IMR-90 (cell line): ENCODE results near the gene MARK4. TPM values are rescaled to one million over a fixed set of nuclear protein-coding genes. Genes with fewer than 3 reads are reported as not detected.

Source experiments
- ATAC-seq: fragments of 200-7000 bp; cut with Tn5 transposase; 2 replicates; pipeline ENCODE4 v1.9.1; 2020; ENCODE audit warnings: low read depth, mild to moderate bottlenecking, moderate library complexity
- BruUV-seq: library from RNA; stranded (reverse); fragments of 400-500 nt; replicated peaks from 2 replicates; lab custom pipeline; 2021; lab: Mats Ljungman, UMichigan
- CTCF ChIA-PET: fragments of 300-600 bp; formaldehyde crosslinking; extraction: SDS; loops from one replicate; lab custom pipeline; 2021; ENCODE audit warnings: antibody characterized with exemption; lab: Yijun Ruan, JAX
- POLR2A ChIA-PET: fragments of 300-600 bp; sonication (Branson Sonifier 250); formaldehyde crosslinking; loops from one replicate; lab custom pipeline; 2022; ENCODE audit warnings: antibody characterized with exemption; ENCODE audit not compliant: unreplicated experiment; lab: Charles Lee
- DNase-seq: peaks from one replicate; pipeline ENCODE4 v3.0.0; 2013
- H2AFZ ChIP-seq: replicated peaks from 2 replicates; pipeline ENCODE3; 2013; ENCODE audit warnings: low read length, mild to moderate bottlenecking; ENCODE audit not compliant: poor library complexity
- H2AK5ac ChIP-seq: 2 replicates; pipeline ENCODE4 v1.6.1; 2013; ENCODE audit warnings: low read depth, low read length, inconsistent platforms
- H2AK9ac ChIP-seq: replicated peaks from 2 replicates; pipeline ENCODE3; 2013; ENCODE audit warnings: mild to moderate bottlenecking, low read depth, low read length, moderate library complexity; ENCODE audit not compliant: poor library complexity
- H2BK120ac ChIP-seq: 2 replicates; pipeline ENCODE4 v1.6.1; 2013; ENCODE audit warnings: low read depth, low read length, inconsistent platforms
- H2BK15ac ChIP-seq: 3 replicates; pipeline ENCODE4 v1.6.1; 2013; ENCODE audit warnings: low read depth, low read length, inconsistent platforms
- H2BK20ac ChIP-seq: 2 replicates; pipeline ENCODE4 v1.6.1; 2013; ENCODE audit warnings: low read depth, mild to moderate bottlenecking, inconsistent platforms, low read length, moderate library complexity
- H2BK5ac ChIP-seq: 2 replicates; pipeline ENCODE4 v1.6.1; 2013; ENCODE audit warnings: mild to moderate bottlenecking, low read depth, low read length, inconsistent platforms; ENCODE audit not compliant: poor library complexity, severe bottlenecking
- H3K14ac ChIP-seq: replicated peaks from 2 replicates; pipeline ENCODE4 v1.6.1; 2013; ENCODE audit warnings: low read depth, low read length, inconsistent platforms
- H3K18ac ChIP-seq: 2 replicates; pipeline ENCODE4 v1.6.1; 2013; ENCODE audit warnings: low read depth, low read length, control low read depth
- H3K23ac ChIP-seq: 2 replicates; pipeline ENCODE4 v1.6.1; 2013; ENCODE audit warnings: low read depth, low read length, inconsistent platforms
- H3K27ac ChIP-seq: 2 replicates; pipeline ENCODE4 v1.5.1; 2013; ENCODE audit warnings: mild to moderate bottlenecking, control low read depth, low read length; ENCODE audit not compliant: insufficient read depth
- H3K27me3 ChIP-seq: 2 replicates; pipeline ENCODE4 v1.6.1; 2013; ENCODE audit warnings: low read length; ENCODE audit not compliant: control insufficient read depth, insufficient read depth
- H3K36me3 ChIP-seq: 2 replicates; pipeline ENCODE4 v1.6.1; 2013; ENCODE audit warnings: low read length, mixed read lengths; ENCODE audit not compliant: control insufficient read depth, insufficient read depth
- H3K4ac ChIP-seq: 2 replicates; pipeline ENCODE4 v1.6.1; 2013; ENCODE audit warnings: low read depth, low read length, inconsistent platforms
- H3K4me1 ChIP-seq: 2 replicates; pipeline ENCODE4 v1.6.1; 2013; ENCODE audit warnings: low read length, mixed read lengths; ENCODE audit not compliant: control insufficient read depth, insufficient read depth
- H3K4me2 ChIP-seq: 2 replicates; pipeline ENCODE4 v1.6.1; 2013; ENCODE audit warnings: low read depth, mild to moderate bottlenecking, control low read depth, low read length, moderate library complexity
- H3K4me3 ChIP-seq: 2 replicates; pipeline ENCODE4 v1.5.1; 2013; ENCODE audit warnings: low read depth, mild to moderate bottlenecking, control low read depth, low read length, moderate library complexity; ENCODE audit not compliant: insufficient read depth
- H3K56ac ChIP-seq: 2 replicates; pipeline ENCODE4 v1.6.1; 2013; ENCODE audit warnings: low read length, inconsistent platforms; ENCODE audit not compliant: insufficient read depth; ENCODE audit errors: extremely low read depth
- H3K79me1 ChIP-seq, 2 experiments: 2 replicates each; pipeline ENCODE4 v1.6.1; 2013; ENCODE audit warnings: low read length in 2 of 2, inconsistent platforms in 1 of 2, low read depth in 1 of 2
- H3K9ac ChIP-seq: 2 replicates; pipeline ENCODE4 v1.6.1; 2013; ENCODE audit warnings: low read depth, low read length, control low read depth
- H3K9me1 ChIP-seq: 2 replicates; pipeline ENCODE4 v1.6.1; 2013; ENCODE audit warnings: low read length, inconsistent platforms; ENCODE audit not compliant: insufficient read depth
- H3K9me3 ChIP-seq: 2 replicates; pipeline ENCODE4 v1.6.1; 2013; ENCODE audit warnings: low read length; ENCODE audit not compliant: control insufficient read depth, insufficient read depth
- H4K20me1 ChIP-seq: 2 replicates; pipeline ENCODE4 v1.6.1; 2013; ENCODE audit warnings: low read length, inconsistent platforms; ENCODE audit not compliant: insufficient read depth
- H4K5ac ChIP-seq: 2 replicates; pipeline ENCODE4 v1.6.1; 2013; ENCODE audit warnings: mild to moderate bottlenecking, low read depth, low read length, control low read depth
- H4K8ac ChIP-seq, 2 experiments: 2 replicates each; pipeline ENCODE4 v1.6.1; 2013; ENCODE audit warnings: low read depth in 2 of 2, low read length in 2 of 2, control low read depth in 1 of 2, inconsistent platforms in 1 of 2
- H4K91ac ChIP-seq: 2 replicates; pipeline ENCODE4 v1.6.1; 2013; ENCODE audit warnings: low read depth, low read length, inconsistent platforms; ENCODE audit not compliant: insufficient read depth
- CEBPB ChIP-seq: IDR thresholded peaks from 2 replicates; pipeline ENCODE4 v1.6.1; 2012; ENCODE audit warnings: low read depth, low read length, improper control_type of control experiment
- FOS ChIP-seq: fragments of 150-350 bp; IDR thresholded peaks from 2 replicates; pipeline ENCODE4 v1.6.1; 2016; ENCODE audit warnings: low read depth, low read length
- MAZ ChIP-seq: IDR thresholded peaks from 2 replicates; pipeline ENCODE4 v1.6.1; 2012; ENCODE audit warnings: low read depth, mild to moderate bottlenecking, low read length, improper control_type of control experiment, moderate library complexity, borderline replicate concordance
- MXI1 ChIP-seq: IDR thresholded peaks from 2 replicates; pipeline ENCODE4 v1.6.1; 2012; ENCODE audit warnings: low read depth, mild to moderate bottlenecking, low read length, moderate library complexity, borderline replicate concordance
- POLR2A ChIP-seq: IDR thresholded peaks from 2 replicates; pipeline ENCODE4 v1.6.1; 2012; ENCODE audit warnings: mild to moderate bottlenecking, low read depth, low read length
- RAD21 ChIP-seq: IDR thresholded peaks from 2 replicates; pipeline ENCODE4 v1.6.1; 2012; ENCODE audit warnings: low read length, improper control_type of control experiment
- RFX5 ChIP-seq: IDR thresholded peaks from 2 replicates; pipeline ENCODE4 v1.8.0; 2012; ENCODE audit warnings: low read depth, mild to moderate bottlenecking, low read length, moderate library complexity
- WGBS, 2 experiments: methylation state at CpG; one replicate each; pipeline versions ENCODE4 v1.1.5 to v1.1.7; 2013; ENCODE audit warnings: missing lambda C conversion rate in 2 of 2; ENCODE audit not compliant: insufficient read length in 1 of 2; ENCODE audit errors: extremely low coverage in 2 of 2; 5-methylcytosine and 5-hydroxymethylcytosine counted together
- dilution Hi-C: fragments of 300-500 bp; cut with HindIII; formaldehyde crosslinking; loops from one replicate; pipeline ENCODE4 v1.14.3; 2018; ENCODE audit warnings: low sequenced_read_pairs; ENCODE audit not compliant: unreplicated experiment
- in situ Hi-C: fragments of 300-500 bp; cut with MboI; formaldehyde crosslinking; loops from 3 replicates; pipeline ENCODE4 v1.14.3; 2019; ENCODE audit warnings: low sequenced_read_pairs, inconsistent platforms, mixed read lengths
- intact Hi-C: fragments of 100-400 bp; cut with micrococcal nuclease; formaldehyde crosslinking; loops from 2 replicates; pipeline ENCODE4 v1.10.0; 2022
- polyA plus RNA-seq, 3 experiments: library from polyadenylated mRNA; depleted of rRNA; stranded (reverse); fragments of >200 nt; gene quantifications; 2 replicates each; pipeline ENCODE4 v1.2.3, GENCODE V29; 2012; ENCODE audit warnings: low replicate concordance in 1 of 3
- total RNA-seq: library from RNA; depleted of rRNA; stranded (reverse); fragments of >200 nt; gene quantifications from 2 replicates; pipeline ENCODE4 v1.2.3, GENCODE V29; 2012

MARK4 gene
- total and polyA plus RNA-seq, 2 of the 4 experiments (the other 2 are of a cell fraction), result 11.3 to 20.7 TPM

DNA sequence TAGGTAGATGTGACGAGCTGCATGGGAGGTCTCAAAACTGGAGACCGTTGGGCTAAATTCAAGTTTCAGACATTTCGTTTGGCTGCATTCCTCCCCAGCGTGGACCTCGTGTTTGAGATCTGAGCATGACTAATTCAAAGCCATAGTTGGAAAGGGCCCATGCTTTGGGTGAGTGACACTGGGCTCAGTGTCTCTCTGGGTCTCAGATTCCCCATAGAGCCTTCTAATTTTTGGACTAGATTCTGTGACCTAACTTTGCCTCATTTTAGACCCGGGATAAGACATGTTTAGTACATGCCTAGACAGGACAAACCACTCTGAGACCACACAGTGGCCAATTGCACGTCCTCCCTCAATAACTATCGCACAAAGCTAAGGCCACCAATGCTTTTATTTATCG, 55.0 kb downstream of the MARK4 start:
- H2AK9ac ChIP-seq, result peak overlapping the region; percentile 10
- H2BK20ac ChIP-seq, result no peak overlapping the region
- dilution Hi-C loops, result no loop called here
- no peak overlapping the region for H2BK5ac ChIP-seq
- no peaks in the 10 kb centered on the region for H3K27me3 ChIP-seq
- H2BK15ac ChIP-seq, result no peak overlapping the region
- 0 out of 2 replicates have a peak, but pooled peaks cover 2% of the 10 kb centered on the region for H3K9me3 ChIP-seq
- H3K9ac ChIP-seq, result no peak overlapping the region
- no peak overlapping the region for H3K56ac ChIP-seq
- H4K8ac ChIP-seq, result no peak overlapping the region
- H4K5ac ChIP-seq, result no peak overlapping the region
- H3K9me1 ChIP-seq, result peaks cover 5% of the 10 kb centered on the region; the same call in 1 of the 2 replicates
- no peak overlapping the region for H2AFZ ChIP-seq
- WGBS, 2 experiments, result 29% methylated on average over 4 of the region's 9 CpGs; no CpG with 5 or more reads in 1 of the 2 experiments
- no peaks in the 10 kb centered on the region for H3K79me1 ChIP-seq
- POLR2A ChIA-PET, result no interaction called here
- no peak overlapping the region for H2BK120ac ChIP-seq
- H3K23ac ChIP-seq, result no peak overlapping the region
- H3K14ac ChIP-seq, result no peak overlapping the region
- CTCF ChIA-PET, result no interaction called here
- peak; percentile 23 for ATAC-seq
- no peak overlapping the region for H3K4ac ChIP-seq
- BruUV-seq, result no TSS peak
- no peak for TF ChIP-seq RFX5
- no peak for TF ChIP-seq MXI1
- TF ChIP-seq POLR2A, result no peak
- no peak for TF ChIP-seq MAZ
- TF ChIP-seq RAD21, result no peak
- TF ChIP-seq CEBPB, result no peak
- no peak for TF ChIP-seq FOS
- H3K18ac ChIP-seq, result no peak overlapping the region
- intact Hi-C loops, result no loop called here
- no peak overlapping the region for H4K91ac ChIP-seq
- peaks cover 9% of the 10 kb centered on the region; the same call in 1 of the 2 replicates for H3K36me3 ChIP-seq
- no peak overlapping the region for H2AK5ac ChIP-seq
- no peak overlapping the region for H3K4me2 ChIP-seq
- in situ Hi-C loops, result no loop called here
- DNase-seq, result no peak
- no peaks in the 10 kb centered on the region for H3K4me1 ChIP-seq
- H3K27ac ChIP-seq, result no peak overlapping the region
- no peaks in the 10 kb centered on the region for H4K20me1 ChIP-seq
- H3K4me3 ChIP-seq, result no peak overlapping the region
